Adrenal gland (tissue), 12 donors: ENCODE results near the gene SGPL1. TPM values are rescaled to one million over a fixed set of nuclear protein-coding genes. Genes with fewer than 3 reads are reported as not detected.

Source experiments
- DNase-seq, 7 donors: peaks; one replicate each; pipeline ENCODE4 v3.0.0-alpha.2; 2019 to 2020
- H3K27ac ChIP-seq, 5 donors: fragments of 200-600 bp; sonication (generic) in 4 of 5; 1 replicate in 3 of 5; 2 replicates in 2 of 5; pipeline versions ENCODE4 v1.5.1 to v1.8.0; 2016 to 2020; ENCODE audit warnings: mild to moderate bottlenecking in 1 of 5
- H3K27me3 ChIP-seq: fragments of 200-600 bp; 2 replicates; pipeline ENCODE4 v1.8.0; 2021
- H3K36me3 ChIP-seq, 2 donors: fragments of 200-600 bp; replicated peaks in 1 of 2; 1 replicate in 1 of 2; 2 replicates in 1 of 2; pipeline versions ENCODE4 v1.5.1 to v1.8.0; 2018 to 2022
- H3K4me1 ChIP-seq, 2 donors: fragments of 200-600 bp; replicated peaks in 1 of 2; 1 replicate in 1 of 2; 2 replicates in 1 of 2; pipeline versions ENCODE4 v1.5.1 to v1.8.0; 2018 to 2021
- H3K4me3 ChIP-seq, 4 donors: fragments of 200-600 bp; sonication (generic) in 3 of 4; one replicate each; pipeline ENCODE4 v1.5.1; 2016 to 2018
- H3K9me3 ChIP-seq, 3 donors: fragments of 200-600 bp; sonication (generic) in 1 of 3; replicated peaks in 1 of 3; 1 replicate in 2 of 3; 2 replicates in 1 of 3; pipeline versions ENCODE4 v1.5.1 to v1.8.0; 2016 to 2021
- POLR2A ChIP-seq, 2 donors: fragments of 450-650 bp; IDR thresholded peaks; one replicate each; pipeline ENCODE4 v1.6.1; 2017; ENCODE audit warnings: antibody characterized with exemption in 2 of 2, mild to moderate bottlenecking in 2 of 2, moderate library complexity in 1 of 2
- WGBS, 4 donors: extraction: QIAGEN DNeasy Blood & Tissue Kit in 2 of 4; methylation state at CpG; one replicate each; pipeline versions ENCODE4 v1.1.5 to v1.1.7; 2013 to 2017; 5-methylcytosine and 5-hydroxymethylcytosine counted together
- intact Hi-C, 2 donors: fragments of 100-400 bp; cut with DNase I; formaldehyde crosslinking; loops; one replicate each; pipeline versions ENCODE4 v1.14.1 to v1.15.0; 2022 to 2023
- polyA plus RNA-seq, 3 donors: library from polyadenylated mRNA; stranded (reverse); fragments of 200-250 nt in 2 of 3; fragments of 350-450 nt in 1 of 3; fragmentation: Illumina TruSeq in 1 of 3; extraction: RNeasy Lipid Tissue Mini Kit (QIAGEN cat#74804) in 1 of 3; gene quantifications; one replicate each; pipeline ENCODE4 v1.2.3, GENCODE V29; 2013 to 2014
- total RNA-seq, 9 donors: library from RNA; depleted of rRNA in 4 of 9; stranded (reverse); fragments of >200 nt in 4 of 9; fragments of 120-200 nt in 1 of 9; fragmentation: NEBNext Ultra II Directional in 1 of 9; extraction: Animal tissue kit (Norgen Biotek cat#: 25700) in 1 of 9; gene quantifications; one replicate each; pipeline versions ENCODE4 v1.1.0 to v1.2.4, GENCODE V29; 2013 to 2023
- TF ChIP-seq, protein P1 (sequence below), 6 experiments: fragments of 450-650 bp in 4 of 6; fragments of 200-600 bp in 2 of 6; sonication (generic) in 1 of 6; IDR thresholded peaks; 1 replicate in 5 of 6; 2 replicates in 1 of 6; pipeline versions ENCODE4 v1.5.1 to v1.8.0; 2016 to 2021; ENCODE audit warnings: antibody characterized with exemption in 6 of 6, mild to moderate bottlenecking in 2 of 6, moderate library complexity in 1 of 6
- donor health status: healthy with polysubstance abuse.
- donor health status: Bipolar disorder and iron deficiency.
- donor health status: DM: yes; HTN: yes; CAD: no.
- donor health status: DM: no; HTN: no; CAD: no.
- donor health status: DM: no; HTN: no; CAD: no.
- donor health status: DM: yes; HTN: yes; CAD: no.

SGPL1 gene
- total and polyA plus RNA-seq, 12 donors = 8.7 to 47.9 (median 33.2) TPM

DNA sequence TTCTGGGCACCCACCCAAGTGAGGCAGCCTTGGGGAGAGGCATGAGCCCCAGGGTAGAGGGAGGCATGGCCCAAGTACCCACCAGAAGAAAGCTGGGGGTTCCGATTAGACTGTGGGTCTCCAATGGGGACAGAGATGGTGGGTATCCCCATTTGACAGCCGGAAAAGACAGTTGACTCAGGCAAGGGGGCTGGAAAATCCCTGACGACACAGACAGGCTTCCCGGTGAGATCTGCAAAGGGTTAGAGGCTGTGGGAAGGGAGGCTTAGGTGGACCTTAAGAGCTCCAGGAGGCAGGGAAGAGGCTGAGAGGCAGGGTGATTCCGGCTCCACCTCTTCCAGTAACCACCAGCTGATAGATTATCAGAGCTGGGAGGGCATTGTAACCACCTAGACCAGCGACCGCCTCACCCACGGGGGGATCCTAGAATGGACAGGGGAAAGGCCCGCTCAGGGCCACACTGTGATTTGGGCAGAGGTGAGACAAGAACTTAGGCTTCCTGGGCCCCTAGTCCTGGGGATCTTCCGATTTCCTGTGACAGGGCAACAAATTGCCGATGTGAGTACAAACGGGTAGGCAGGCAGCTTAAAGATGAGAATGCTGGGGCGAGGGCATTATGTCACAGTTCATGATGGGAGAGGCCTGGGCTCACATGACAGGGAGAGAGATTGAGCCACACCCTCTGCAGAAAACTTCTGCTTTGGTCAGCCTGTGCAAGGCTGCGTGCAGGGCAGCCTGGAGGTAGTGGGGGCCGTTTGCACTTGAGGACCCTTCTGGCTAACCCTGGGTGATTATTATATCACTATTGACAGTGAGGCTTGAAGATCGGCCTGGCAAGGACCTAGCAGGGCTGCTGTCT is 36.0 kb upstream of the SGPL1 start:
- no peaks in the 10 kb centered on the region for H3K4me1 ChIP-seq
- intact Hi-C loops = no loop called here
- 81 to 86% (median 83%) methylated on average over 15 to 16 of the region's 16 CpGs for WGBS, 4 donors
- H3K4me3 ChIP-seq = no peak overlapping the region
- H3K27ac ChIP-seq = no peak overlapping the region
- no peaks in the 10 kb centered on the region for H3K9me3 ChIP-seq
- H3K27me3 ChIP-seq = peaks cover 4% of the 10 kb centered on the region
- TF ChIP-seq, protein P1, sequence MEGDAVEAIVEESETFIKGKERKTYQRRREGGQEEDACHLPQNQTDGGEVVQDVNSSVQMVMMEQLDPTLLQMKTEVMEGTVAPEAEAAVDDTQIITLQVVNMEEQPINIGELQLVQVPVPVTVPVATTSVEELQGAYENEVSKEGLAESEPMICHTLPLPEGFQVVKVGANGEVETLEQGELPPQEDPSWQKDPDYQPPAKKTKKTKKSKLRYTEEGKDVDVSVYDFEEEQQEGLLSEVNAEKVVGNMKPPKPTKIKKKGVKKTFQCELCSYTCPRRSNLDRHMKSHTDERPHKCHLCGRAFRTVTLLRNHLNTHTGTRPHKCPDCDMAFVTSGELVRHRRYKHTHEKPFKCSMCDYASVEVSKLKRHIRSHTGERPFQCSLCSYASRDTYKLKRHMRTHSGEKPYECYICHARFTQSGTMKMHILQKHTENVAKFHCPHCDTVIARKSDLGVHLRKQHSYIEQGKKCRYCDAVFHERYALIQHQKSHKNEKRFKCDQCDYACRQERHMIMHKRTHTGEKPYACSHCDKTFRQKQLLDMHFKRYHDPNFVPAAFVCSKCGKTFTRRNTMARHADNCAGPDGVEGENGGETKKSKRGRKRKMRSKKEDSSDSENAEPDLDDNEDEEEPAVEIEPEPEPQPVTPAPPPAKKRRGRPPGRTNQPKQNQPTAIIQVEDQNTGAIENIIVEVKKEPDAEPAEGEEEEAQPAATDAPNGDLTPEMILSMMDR (IDR thresholded peaks at IDR 0.05) = no peak
- no peak for TF ChIP-seq POLR2A (IDR thresholded peaks at IDR 0.05)
- H3K36me3 ChIP-seq = no peaks in the 10 kb centered on the region
- peak in 1 of 7 donors; percentile 21 for DNase-seq

DNA sequence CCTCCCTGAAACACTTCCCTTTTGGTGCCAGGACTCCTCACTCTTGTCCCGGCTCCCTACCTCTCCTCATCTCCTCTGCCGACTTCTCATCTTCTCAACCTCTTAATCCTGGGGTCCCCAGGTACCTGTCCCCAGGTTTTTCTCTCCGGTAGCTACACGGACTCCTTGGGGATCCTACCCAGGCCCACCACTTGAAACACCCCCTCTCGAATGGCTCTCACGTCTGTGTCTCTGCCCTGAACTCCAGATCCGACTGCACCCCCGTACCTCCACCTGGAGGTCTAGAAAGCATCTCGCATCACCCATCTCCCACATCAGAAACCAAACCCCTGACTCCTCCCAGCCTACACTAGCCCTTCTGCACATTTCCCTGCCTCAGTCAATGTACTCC is 35.4 kb upstream of the SGPL1 start:
- Histone ChIP-seq H3K27me3 (peaks cover 4% of the 10 kb centered on the region), H3K4me3 (no peak overlapping the region), H3K4me1 (no peaks in the 10 kb centered on the region), H3K9me3 (no peaks in the 10 kb centered on the region), H3K36me3 (no peaks in the 10 kb centered on the region), H3K27ac (no peak overlapping the region)
- WGBS, 4 donors = 91 to 96% (median 92%) methylated on average over 9 of the region's 9 CpGs
- TF ChIP-seq POLR2A (IDR thresholded peaks at IDR 0.05) = no peak
- TF ChIP-seq, protein P1 (IDR thresholded peaks at IDR 0.05) = no peak
- intact Hi-C loops = no loop called here
- DNase-seq = no peak

DNA sequence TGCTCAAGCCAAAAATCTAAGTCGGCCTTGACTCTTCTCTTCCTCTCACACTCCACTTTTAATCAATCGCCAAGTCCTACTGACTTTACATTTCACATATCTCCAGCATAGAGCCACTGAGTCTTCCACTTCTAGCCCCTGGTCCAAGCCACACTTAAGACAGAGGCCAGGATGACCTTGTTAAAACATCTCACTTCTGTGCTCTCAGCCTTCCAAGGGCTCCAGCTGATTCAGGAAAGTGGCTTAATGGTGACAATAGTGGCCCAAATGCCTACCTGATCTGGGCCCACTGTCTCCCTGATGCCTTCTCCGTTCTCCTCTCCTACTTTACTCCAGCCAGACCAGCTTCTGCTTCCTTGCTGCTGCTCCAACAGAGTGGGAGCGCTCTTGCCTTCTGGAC is 35.0 kb upstream of the SGPL1 start:
- WGBS, 4 donors = 89 to 93% (median 93%) methylated on average over 4 of the region's 4 CpGs

DNA sequence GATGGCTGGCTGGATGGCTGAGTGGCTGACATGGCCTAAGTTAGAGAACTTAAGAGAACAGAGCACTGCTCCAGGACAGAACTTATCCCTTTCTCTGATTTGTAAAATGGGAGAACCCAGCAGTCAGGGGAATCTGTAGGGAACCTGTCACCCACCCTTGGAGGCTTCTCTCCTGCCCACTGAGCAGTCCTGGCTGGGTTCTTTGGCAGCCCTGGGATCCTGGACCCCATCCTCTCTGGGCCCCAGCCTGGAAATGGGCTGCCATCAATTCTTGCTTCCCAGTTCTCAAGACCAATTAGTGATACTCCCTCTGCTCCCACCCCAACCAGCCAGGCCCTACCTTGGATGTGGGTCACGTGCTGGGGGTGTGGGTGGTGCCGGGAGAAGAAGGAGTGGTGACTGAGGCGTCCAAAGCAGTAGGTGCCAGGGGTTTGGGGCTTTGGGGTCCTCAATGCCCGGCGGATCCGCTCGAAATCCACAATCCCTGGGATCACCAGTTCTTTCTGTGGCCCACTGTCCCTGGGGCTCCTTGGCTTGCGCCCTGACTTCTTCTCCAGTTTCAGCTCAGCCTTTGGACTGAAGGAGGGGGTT is 34.2 kb upstream of the SGPL1 start:
- no peaks in the 10 kb centered on the region for H3K9me3 ChIP-seq
- H3K27ac ChIP-seq = no peak overlapping the region
- intact Hi-C loops = no loop called here
- no peaks in the 10 kb centered on the region for H3K36me3 ChIP-seq
- DNase-seq = no peak
- no peak for TF ChIP-seq POLR2A (IDR thresholded peaks at IDR 0.05)
- TF ChIP-seq, protein P1 (IDR thresholded peaks at IDR 0.05) = no peak
- H3K27me3 ChIP-seq = peaks cover 4% of the 10 kb centered on the region
- WGBS, 4 donors = 90 to 93% (median 92%) methylated on average over 7 to 8 of the region's 8 CpGs
- peaks cover 0 to 2% of the 10 kb centered on the region in 2 donors for H3K4me1 ChIP-seq
- H3K4me3 ChIP-seq = no peak overlapping the region

More for the DNA sequence above, 35.0 kb upstream of the SGPL1 start:
- no peak for DNase-seq
- no peak overlapping the region for H3K4me3 ChIP-seq
- H3K27ac ChIP-seq = no peak overlapping the region
- H3K27me3 ChIP-seq = peaks cover 4% of the 10 kb centered on the region
- intact Hi-C loops = no loop called here
- H3K36me3 ChIP-seq = no peaks in the 10 kb centered on the region
- no peaks in the 10 kb centered on the region for H3K4me1 ChIP-seq
- no peaks in the 10 kb centered on the region for H3K9me3 ChIP-seq
- TF ChIP-seq, protein P1 (IDR thresholded peaks at IDR 0.05) = no peak
- no peak for TF ChIP-seq POLR2A (IDR thresholded peaks at IDR 0.05)
